ENCODE data around the gene NOL12.

The NOL12 gene

GRCh38 chr22:37728620-37729019, 42.5 kb downstream of the NOL12 start:
- Histone ChIP-seq H3K4me1 (ENCODE audit: control insufficient read depth, insufficient read depth, low read length) (no peaks in the 10 kb centered on the region), H3K27ac (ENCODE audit: extremely low read depth, low read depth, low read length) (no peak overlapping the region), H3K9me3 (ENCODE audit: control insufficient read depth, insufficient read depth, low read depth, low read length) (no peaks in the 10 kb centered on the region), H3K36me3 (ENCODE audit: control insufficient read depth in 2 of 2, insufficient read depth in 1 of 2, low read length in 2 of 2) (no peaks in the 10 kb centered on the region; a peak in 1 of 3 replicates), H3K4me3 (ENCODE audit: low read depth, low read length) (no peak overlapping the region)
- TF ChIP-seq ZNF76 (tag by site-specific recombination; IDR thresholded peaks at IDR 0.05; ENCODE audit: borderline replicate concordance, low read depth): no peak
- no peak for TF ChIP-seq ZFP41 (tag by site-specific recombination; IDR thresholded peaks at IDR 0.05; ENCODE audit: borderline replicate concordance)
- TF ChIP-seq YY2 (tag by site-specific recombination; IDR thresholded peaks at IDR 0.05): no peak
- TF ChIP-seq ZNF843 (tag by site-specific recombination; IDR thresholded peaks at IDR 0.05): no peak
- no peak for TF ChIP-seq ZNF155 (tag by site-specific recombination; IDR thresholded peaks at IDR 0.05)
- CTCF ChIA-PET: interaction anchor here (0.5 kb wide), 1 partner anchor 65 kb away, joined by 3 read pairs; no protein-coding TSS in a partner anchor
- POLR2A ChIA-PET: interaction anchor here (0.9 to 1.6 kb wide), 2 partner anchors 17 to 71 kb away, joined by 3 read pairs; no protein-coding TSS in a partner anchor

- no peaks in the 10 kb centered on the region for H3K9me3 ChIP-seq (ENCODE audit: control insufficient read depth, insufficient read depth, low read depth, low read length)
- no peak overlapping the region for H3K4me3 ChIP-seq (ENCODE audit: low read depth, low read length)
- H3K27ac ChIP-seq (ENCODE audit: extremely low read depth, low read depth, low read length): no peak overlapping the region
- no peaks in the 10 kb centered on the region for H3K4me1 ChIP-seq (ENCODE audit: control insufficient read depth, insufficient read depth, low read length)
- no peaks in the 10 kb centered on the region; a peak in 1 of 3 replicates for H3K36me3 ChIP-seq (ENCODE audit: control insufficient read depth in 2 of 2, insufficient read depth in 1 of 2, low read length in 2 of 2)
- ChIA-PET POLR2A (interaction anchor here (2.7 kb wide), 1 partner anchor 9 kb away, joined by 10 read pairs; no protein-coding TSS in a partner anchor), CTCF (interaction anchor here (0.6 to 1.2 kb wide), 2 partner anchors 50 to 51 kb away, joined by 3 read pairs; no protein-coding TSS in a partner anchor)
- TF ChIP-seq ZNF701 (tag by site-specific recombination; IDR thresholded peaks at IDR 0.05) (no peak), TRIM28 (IDR thresholded peaks at IDR 0.05; ENCODE audit: borderline replicate concordance, low read length) (no peak), ZNF423 (tag by site-specific recombination; IDR thresholded peaks at IDR 0.05) (no peak), ZNF677 (tag by site-specific recombination; IDR thresholded peaks at IDR 0.05) (no peak), ZNF654 (tag by site-specific recombination; IDR thresholded peaks at IDR 0.05; ENCODE audit: low read depth) (no peak), ZNF664 (tag by site-specific recombination; IDR thresholded peaks at IDR 0.05) (no peak), HOXD13 (CRISPR knock-in tag; IDR thresholded peaks at IDR 0.05; ENCODE audit: borderline replicate concordance) (no peak), ZNF549 (tag by site-specific recombination; IDR thresholded peaks at IDR 0.05) (no peak), ZNF350 (tag by site-specific recombination; IDR thresholded peaks at IDR 0.05) (no peak), ZBTB48 (tag by site-specific recombination; IDR thresholded peaks at IDR 0.05) (no peak), ZNF112 (tag by site-specific recombination; IDR thresholded peaks at IDR 0.05) (no peak), SETDB1 (IDR thresholded peaks at IDR 0.05; ENCODE audit: insufficient read length, low read length) (no peak), CTCF (tag by site-specific recombination; IDR thresholded peaks at IDR 0.05) (no peak), ZNF843 (tag by site-specific recombination; IDR thresholded peaks at IDR 0.05) (no peak), KLF1 (tag by site-specific recombination; IDR thresholded peaks at IDR 0.05) (no peak), ELK4 (IDR thresholded peaks at IDR 0.05; ENCODE audit: borderline replicate concordance, low read depth, low read length) (no peak), ZNF2 (tag by site-specific recombination; IDR thresholded peaks at IDR 0.05) (no peak), HOXC10 (CRISPR knock-in tag; IDR thresholded peaks at IDR 0.05) (no peak), ZNF132 (tag by site-specific recombination; IDR thresholded peaks at IDR 0.05; ENCODE audit: borderline replicate concordance) (no peak), PBX3 (CRISPR knock-in tag; IDR thresholded peaks at IDR 0.05) (no peak)
Measured at GRCh38 chr22:37731804-37732471, 45.8 kb downstream of the NOL12 start.
